ENCODE results near the gene BEND5. TPM values are rescaled to one million over a fixed set of nuclear protein-coding genes. Genes with fewer than 3 reads are reported as not detected.

Gene BEND5
- total and polyA plus RNA-seq, 2 donors (not counting 1 experiment from before 2014, with no cell fraction given), result 0.39 TPM; not detected in 1

DNA sequence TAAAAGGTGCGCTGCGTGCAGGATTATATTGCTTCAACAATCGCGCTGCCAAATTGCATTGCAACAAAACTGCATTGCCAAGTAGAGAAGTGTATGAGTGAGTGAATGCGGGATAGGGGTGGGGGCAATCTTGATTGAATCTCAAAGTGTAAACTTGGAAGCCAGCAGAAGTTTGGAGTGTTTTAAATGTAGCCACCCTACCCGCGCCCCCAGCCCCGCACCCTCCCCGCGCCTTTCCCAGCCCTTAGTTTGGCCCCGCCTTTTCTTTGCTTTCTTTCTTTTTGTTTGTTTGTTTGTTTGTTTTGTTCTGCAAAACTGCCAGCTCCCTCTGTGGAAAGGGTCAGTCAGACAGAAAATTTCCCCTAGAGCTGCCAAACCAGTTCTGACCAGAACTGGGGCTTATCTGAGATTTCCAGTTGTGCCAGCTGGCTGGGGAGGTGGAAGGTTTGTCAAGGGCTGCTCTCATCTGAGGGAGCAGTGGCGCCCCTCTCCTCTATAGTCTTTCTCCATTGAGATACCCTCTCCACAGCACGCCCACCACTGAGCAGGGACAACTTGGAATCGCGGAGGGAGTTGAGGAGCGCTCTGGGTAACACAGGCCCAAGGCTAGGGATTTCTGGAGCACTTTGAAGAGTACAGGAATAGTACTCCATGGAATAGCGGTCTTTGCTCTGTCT lies 666 bp upstream of the BEND5 start:
- Histone ChIP-seq H2AFZ (ENCODE audit: low read length) (no peak overlapping the region), H3K27ac (ENCODE audit: insufficient read depth, low read length) (no peak overlapping the region), H3K4me3 (replicated peaks in 1 of 4; ENCODE audit: control extremely low read depth in 1 of 4, insufficient read depth in 1 of 4, low read depth in 3 of 4, low read length in 4 of 4) (peak overlapping the region in 2 of 4 experiments; percentile 48 to 89)

DNA sequence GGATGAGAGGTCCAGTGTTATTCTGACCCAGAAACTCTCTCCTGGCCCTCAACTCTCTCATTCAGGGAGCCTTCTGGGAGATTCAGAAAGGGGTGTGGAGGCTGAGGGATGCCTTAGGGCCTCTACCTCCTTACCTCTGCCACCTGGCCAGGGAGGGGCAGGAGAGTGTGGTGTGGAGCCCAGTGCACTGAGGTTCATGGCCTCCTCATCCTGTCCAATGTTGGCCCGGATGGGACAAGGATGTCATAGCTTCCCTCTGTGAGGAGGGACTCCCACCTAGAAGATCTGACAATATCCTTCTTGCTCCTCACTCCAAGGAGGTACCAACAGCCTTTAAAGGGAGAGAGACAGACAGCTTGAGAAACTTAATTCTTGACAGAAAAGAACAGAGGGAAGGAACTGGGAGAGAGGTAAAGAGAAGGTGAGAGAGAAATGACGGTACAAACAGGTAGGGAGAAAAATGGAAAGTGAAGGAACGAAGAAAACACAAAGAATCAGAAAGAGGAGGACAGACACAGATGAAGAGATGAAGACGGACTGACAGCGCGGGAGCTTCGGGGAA lies 779 bp downstream of the BEND5 start:
- H3K79me2 ChIP-seq (ENCODE audit: control insufficient read depth, insufficient read depth, low read length), result no peaks in the 10 kb centered on the region
- TF ChIP-seq EZH2 (IDR thresholded peaks at IDR 0.05; ENCODE audit: low read length, missing control alignments), result no peak
- TF ChIP-seq, protein P1, sequence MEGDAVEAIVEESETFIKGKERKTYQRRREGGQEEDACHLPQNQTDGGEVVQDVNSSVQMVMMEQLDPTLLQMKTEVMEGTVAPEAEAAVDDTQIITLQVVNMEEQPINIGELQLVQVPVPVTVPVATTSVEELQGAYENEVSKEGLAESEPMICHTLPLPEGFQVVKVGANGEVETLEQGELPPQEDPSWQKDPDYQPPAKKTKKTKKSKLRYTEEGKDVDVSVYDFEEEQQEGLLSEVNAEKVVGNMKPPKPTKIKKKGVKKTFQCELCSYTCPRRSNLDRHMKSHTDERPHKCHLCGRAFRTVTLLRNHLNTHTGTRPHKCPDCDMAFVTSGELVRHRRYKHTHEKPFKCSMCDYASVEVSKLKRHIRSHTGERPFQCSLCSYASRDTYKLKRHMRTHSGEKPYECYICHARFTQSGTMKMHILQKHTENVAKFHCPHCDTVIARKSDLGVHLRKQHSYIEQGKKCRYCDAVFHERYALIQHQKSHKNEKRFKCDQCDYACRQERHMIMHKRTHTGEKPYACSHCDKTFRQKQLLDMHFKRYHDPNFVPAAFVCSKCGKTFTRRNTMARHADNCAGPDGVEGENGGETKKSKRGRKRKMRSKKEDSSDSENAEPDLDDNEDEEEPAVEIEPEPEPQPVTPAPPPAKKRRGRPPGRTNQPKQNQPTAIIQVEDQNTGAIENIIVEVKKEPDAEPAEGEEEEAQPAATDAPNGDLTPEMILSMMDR (conservative IDR thresholded peaks at IDR 0.05 in 1 of 2, IDR thresholded peaks at IDR 0.05 in 1 of 2; ENCODE audit: low read depth in 1 of 2, low read length in 2 of 2), result no peak
- no peak overlapping the region for H2AFZ ChIP-seq (ENCODE audit: low read length)
- no peak for DNase-seq (ENCODE audit: low read depth in 2 of 2)
- no peak overlapping the region for H3K27ac ChIP-seq (ENCODE audit: insufficient read depth, low read length)
- H3K27me3 ChIP-seq (ENCODE audit: control insufficient read depth, insufficient read depth, low read length), result peaks cover 12% of the 10 kb centered on the region
- no peaks in the 10 kb centered on the region for H3K36me3 ChIP-seq (ENCODE audit: control insufficient read depth, insufficient read depth, low read length)
- no peaks in the 10 kb centered on the region for H3K9me3 ChIP-seq (ENCODE audit: control insufficient read depth, insufficient read depth, low read depth, low read length)
- H3K4me1 ChIP-seq (ENCODE audit: control insufficient read depth, extremely low read depth, insufficient read depth, low read length), result no peaks in the 10 kb centered on the region
- H3K4me2 ChIP-seq (ENCODE audit: extremely low read depth, insufficient read depth, low read length), result no peak overlapping the region
- H3K4me3 ChIP-seq (replicated peaks in 1 of 4; ENCODE audit: control extremely low read depth in 1 of 4, insufficient read depth in 1 of 4, low read depth in 3 of 4, low read length in 4 of 4), result peak overlapping the region in 2 of 4 experiments; percentile 48 to 50
- no peaks in the 10 kb centered on the region for H4K20me1 ChIP-seq (ENCODE audit: control insufficient read depth, extremely low read depth, insufficient read depth, low read length)
- H3K9ac ChIP-seq (ENCODE audit: insufficient read depth, low read length), result no peak overlapping the region

More for the DNA sequence above, 666 bp upstream of the BEND5 start:
- H3K36me3 ChIP-seq (ENCODE audit: control insufficient read depth, insufficient read depth, low read length), result no peaks in the 10 kb centered on the region
- no peak overlapping the region for H3K9ac ChIP-seq (ENCODE audit: insufficient read depth, low read length)
- TF ChIP-seq EZH2 (IDR thresholded peaks at IDR 0.05; ENCODE audit: low read length, missing control alignments), result no peak
- TF ChIP-seq, protein P1 (conservative IDR thresholded peaks at IDR 0.05 in 1 of 2, IDR thresholded peaks at IDR 0.05 in 1 of 2; ENCODE audit: low read depth in 1 of 2, low read length in 2 of 2), result no peak
- H3K79me2 ChIP-seq (ENCODE audit: control insufficient read depth, insufficient read depth, low read length), result no peaks in the 10 kb centered on the region
- H3K4me2 ChIP-seq (ENCODE audit: extremely low read depth, insufficient read depth, low read length), result no peak overlapping the region
- H3K4me1 ChIP-seq (ENCODE audit: control insufficient read depth, extremely low read depth, insufficient read depth, low read length), result no peaks in the 10 kb centered on the region
- no peak for DNase-seq (ENCODE audit: low read depth in 2 of 2)
- peaks cover 12% of the 10 kb centered on the region for H3K27me3 ChIP-seq (ENCODE audit: control insufficient read depth, insufficient read depth, low read length)
- no peaks in the 10 kb centered on the region for H3K9me3 ChIP-seq (ENCODE audit: control insufficient read depth, insufficient read depth, low read depth, low read length)
- H4K20me1 ChIP-seq (ENCODE audit: control insufficient read depth, extremely low read depth, insufficient read depth, low read length), result no peaks in the 10 kb centered on the region

DNA sequence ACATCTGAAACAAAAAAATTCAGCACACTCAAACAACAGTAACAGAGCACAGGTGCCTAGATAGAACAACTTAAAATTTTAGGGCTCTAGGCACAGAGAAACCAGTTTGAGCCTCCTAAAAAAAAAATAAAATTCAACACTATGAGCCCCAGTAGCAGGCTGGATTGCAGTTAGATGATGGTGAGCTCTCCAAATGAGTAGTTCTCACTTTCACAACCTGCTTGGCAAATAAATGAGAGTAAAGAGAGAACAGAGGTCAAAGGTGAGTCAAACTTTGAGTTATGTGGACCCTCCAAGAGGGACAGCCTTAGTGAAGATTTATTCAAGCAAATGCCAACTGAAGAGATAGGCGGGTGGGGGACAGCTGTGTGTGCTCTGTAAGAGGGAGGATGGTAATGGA lies 3.6 kb downstream of the BEND5 start:
- Histone ChIP-seq H3K4me3 (replicated peaks in 1 of 4; ENCODE audit: control extremely low read depth in 1 of 4, insufficient read depth in 1 of 4, low read depth in 3 of 4, low read length in 4 of 4) (no peak overlapping the region), H3K9me3 (ENCODE audit: control insufficient read depth, insufficient read depth, low read depth, low read length) (no peaks in the 10 kb centered on the region), H3K4me2 (ENCODE audit: extremely low read depth, insufficient read depth, low read length) (no peak overlapping the region), H3K4me1 (ENCODE audit: control insufficient read depth, extremely low read depth, insufficient read depth, low read length) (no peaks in the 10 kb centered on the region), H3K36me3 (ENCODE audit: control insufficient read depth, insufficient read depth, low read length) (no peaks in the 10 kb centered on the region), H3K27ac (ENCODE audit: insufficient read depth, low read length) (no peak overlapping the region), H3K79me2 (ENCODE audit: control insufficient read depth, insufficient read depth, low read length) (no peaks in the 10 kb centered on the region), H3K27me3 (ENCODE audit: control insufficient read depth, insufficient read depth, low read length) (peaks cover 12% of the 10 kb centered on the region), H2AFZ (ENCODE audit: low read length) (no peak overlapping the region), H4K20me1 (ENCODE audit: control insufficient read depth, extremely low read depth, insufficient read depth, low read length) (no peaks in the 10 kb centered on the region), H3K9ac (ENCODE audit: insufficient read depth, low read length) (no peak overlapping the region)
- TF ChIP-seq, protein P1 (conservative IDR thresholded peaks at IDR 0.05 in 1 of 2, IDR thresholded peaks at IDR 0.05 in 1 of 2; ENCODE audit: low read depth in 1 of 2, low read length in 2 of 2), result no peak
- TF ChIP-seq EZH2 (IDR thresholded peaks at IDR 0.05; ENCODE audit: low read length, missing control alignments), result no peak
- DNase-seq (ENCODE audit: low read depth in 2 of 2), result no peak

Measured in fibroblast of lung (primary cell).